Cerebellar nuclear complex (tissue), 1 donor: ENCODE data around the gene NEK2.
A peak's percentile ranks its signal among the peaks of the same experiment; 100 is the strongest.
"Not testable (repeated sequence)": the region's sequence is repeated elsewhere in the genome, so short reads cannot be mapped to it uniquely, and the experiment has no call there.

Experiments
- DNase-seq, 2 experiments: peaks; one replicate each; lab custom pipeline; 2025; lab: John Stamatoyannopoulos, UW

NEK2 gene

DNA sequence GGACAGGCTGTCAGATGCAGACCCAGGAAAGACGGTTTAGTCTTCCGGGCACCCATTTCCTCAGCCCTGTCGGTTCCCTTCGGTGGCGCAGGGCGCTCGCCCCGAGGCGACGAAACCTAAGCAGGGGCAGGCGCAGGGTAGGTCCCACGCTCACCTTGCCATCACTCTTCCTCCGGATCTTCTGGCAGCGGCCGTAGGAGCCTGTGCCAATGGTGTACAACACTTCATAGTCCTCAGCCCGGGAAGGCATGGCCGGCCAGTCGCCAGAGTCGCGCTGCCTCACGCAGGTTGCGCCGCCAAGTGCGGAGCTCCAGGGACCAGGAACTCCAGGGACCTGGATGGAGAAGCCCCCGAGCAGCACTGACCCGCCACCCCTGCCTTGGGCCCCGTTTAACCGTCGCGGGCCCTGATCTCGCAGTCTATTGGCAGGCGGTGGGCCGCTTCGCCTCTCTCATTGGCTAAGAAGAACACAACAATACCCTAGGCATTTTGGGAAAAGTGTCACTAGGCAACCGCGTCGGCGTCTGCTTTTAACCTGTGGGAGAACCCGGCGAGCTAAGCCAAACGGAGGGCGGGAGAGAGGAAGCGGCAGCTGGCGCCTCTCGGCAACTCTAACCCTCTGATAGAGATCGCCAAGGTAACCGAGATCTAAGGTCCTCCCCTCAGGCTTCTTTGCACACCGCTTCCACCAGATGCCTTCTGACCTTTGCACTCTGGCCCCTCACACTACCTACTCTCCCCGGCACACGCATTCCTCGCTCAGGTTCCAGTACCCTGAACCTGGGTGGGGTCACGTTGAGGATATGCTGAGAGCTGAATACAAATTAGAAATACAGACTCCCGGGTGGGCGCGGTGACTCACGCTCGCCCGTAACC lies at the start of gene NEK2:
TSS of gene NEK2 (minus strand) at position 392 of the 876 bp plus-strand sequence. CDS start at position 250, 142 bp downstream.
- peak in 1 of 2 experiments; percentile 56 for DNase-seq

DNA sequence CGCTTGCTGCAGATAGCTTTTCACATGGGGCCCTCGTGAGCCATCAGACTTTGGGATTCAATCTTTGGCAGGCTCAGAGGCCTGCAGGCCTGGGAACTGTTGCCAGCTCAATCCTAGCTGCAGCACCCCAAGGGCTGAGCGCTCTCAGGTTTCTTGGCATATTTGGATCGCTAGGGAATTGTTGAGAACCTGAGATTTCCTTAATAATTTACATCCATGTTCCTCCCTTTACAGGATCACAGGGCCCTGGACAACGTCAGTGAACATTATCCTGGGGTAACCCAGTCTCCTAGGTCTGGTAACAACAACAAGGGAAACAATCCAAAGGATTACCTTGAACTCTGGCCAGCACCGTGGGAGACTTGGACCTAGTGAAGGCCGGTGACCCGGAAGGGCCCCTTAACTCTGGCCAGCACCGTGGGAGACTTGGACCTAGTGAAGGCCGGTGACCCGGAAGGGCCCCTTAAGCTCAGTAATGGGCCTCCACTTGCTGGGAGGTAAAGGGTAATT lies 49.3 kb upstream of the NEK2 start:
- no peak for DNase-seq

DNA sequence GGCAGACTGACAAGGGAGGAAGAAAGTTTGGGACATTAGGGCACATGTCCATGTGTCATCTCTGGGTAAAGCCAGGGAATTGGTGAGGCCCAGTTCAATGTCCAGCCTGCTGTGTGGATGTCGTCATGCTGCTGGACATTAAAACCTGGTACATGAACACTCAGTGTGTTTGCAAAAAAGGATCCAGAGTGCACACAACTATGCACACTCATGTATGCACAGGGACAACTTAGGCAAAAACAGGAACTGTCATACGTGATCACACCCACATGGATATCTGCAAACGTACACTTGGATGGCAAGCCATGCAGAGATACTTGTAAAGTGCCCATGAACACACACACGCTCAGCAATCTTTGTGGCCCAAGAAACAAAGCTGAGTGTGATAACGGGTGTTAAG lies 47.9 kb upstream of the NEK2 start:
- DNase-seq, result no peak

DNA sequence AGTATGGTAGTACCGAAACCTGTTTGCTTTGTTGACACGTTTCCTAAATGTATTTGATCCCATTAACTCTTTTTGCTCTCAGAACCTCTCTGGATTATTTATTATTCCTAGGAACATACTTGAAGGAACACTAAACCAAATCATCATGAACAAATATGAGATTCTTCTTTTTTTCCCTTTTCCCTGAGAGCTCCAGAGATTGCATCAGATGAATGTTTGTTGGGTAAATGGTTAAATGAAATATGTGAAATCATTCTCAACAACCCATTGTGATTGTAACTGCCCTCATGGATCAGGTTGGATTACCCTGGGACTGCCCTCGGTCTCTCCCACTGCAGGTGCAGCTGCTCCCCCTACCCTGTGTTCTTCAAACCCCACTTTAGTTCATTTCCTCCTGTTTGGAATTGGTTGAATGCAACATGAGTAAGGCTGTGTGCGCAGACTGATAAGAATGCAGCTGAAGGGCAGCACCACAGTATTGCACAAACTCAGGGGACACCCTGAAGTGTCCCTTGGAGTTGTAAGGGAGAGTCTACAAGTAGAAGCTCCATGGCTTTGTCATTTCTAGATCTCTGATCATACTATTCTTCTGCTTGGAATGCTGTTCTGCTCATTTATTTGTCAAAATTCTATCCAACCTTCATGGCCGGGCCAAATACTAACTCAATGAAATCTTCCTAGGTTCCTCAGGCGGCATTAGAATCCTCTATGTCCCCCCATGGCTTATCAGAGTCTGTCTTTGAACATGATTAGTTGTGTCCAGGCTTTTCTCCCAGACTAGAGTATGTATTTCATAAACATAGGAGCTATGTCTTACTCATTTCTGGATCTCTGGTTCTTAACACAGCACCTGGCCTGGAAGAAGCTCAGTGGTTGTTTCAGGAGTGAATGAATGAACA lies 47.1 kb upstream of the NEK2 start:
- DNase-seq, result no peak

DNA sequence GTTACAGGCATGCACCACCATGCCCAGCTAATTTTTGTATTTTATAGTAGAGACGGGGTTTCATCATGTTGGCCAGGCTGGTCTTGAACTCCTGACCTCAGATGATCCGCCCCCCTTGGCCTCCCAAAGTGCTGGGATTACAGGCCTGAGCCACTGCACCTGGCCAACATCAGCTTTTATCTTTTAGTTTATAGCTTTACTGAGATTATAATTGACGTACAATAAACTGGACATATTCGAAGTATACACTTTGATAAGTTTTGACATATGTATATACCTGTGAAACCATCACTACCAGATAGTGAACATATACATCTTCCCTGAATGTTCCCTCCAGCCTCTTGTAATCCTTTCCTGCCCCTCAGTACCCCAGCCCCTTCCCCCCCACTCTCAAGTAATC lies 41.1 kb upstream of the NEK2 start:
- DNase-seq, result not testable (repeated sequence)

DNA sequence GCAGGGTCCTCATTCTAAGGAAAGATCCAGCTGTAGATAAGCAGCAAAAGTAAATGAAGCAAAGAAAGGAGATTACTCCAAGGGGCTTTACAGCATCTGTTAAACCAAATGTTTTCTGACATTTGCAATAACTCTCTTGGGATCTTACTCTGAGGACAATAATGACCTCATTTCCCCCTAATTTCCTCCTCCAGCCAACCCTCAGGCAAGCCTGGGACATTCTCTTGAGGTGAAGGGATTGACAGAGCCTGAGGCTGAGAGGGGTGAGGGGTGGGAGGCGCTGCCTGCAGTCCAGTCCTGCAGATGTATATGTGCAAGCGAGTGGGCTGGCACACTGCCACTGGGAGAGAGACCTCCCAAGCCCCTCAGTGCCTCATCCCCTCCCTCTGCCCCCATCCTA lies 40.5 kb upstream of the NEK2 start:
- DNase-seq, result no peak

DNA sequence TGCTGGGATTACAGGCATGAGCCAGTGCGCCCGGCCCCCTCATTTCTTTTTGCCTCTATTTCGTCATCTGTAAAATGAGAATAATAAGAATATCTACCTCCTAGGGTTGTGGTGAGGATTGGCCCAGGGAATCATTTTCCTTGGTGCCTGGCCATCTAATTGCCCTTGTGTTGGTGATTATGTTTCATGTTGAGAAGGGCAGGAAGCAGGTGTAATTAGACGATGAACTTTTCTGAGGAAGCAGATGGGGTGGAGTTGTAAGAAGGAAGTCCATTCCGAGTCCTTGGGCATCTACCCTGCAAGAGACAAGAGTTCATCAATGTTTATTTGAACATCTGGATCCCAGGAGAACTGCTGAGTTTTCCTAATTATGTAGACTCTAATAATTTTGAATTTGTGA lies 38.7 kb upstream of the NEK2 start:
- no peak for DNase-seq

DNA sequence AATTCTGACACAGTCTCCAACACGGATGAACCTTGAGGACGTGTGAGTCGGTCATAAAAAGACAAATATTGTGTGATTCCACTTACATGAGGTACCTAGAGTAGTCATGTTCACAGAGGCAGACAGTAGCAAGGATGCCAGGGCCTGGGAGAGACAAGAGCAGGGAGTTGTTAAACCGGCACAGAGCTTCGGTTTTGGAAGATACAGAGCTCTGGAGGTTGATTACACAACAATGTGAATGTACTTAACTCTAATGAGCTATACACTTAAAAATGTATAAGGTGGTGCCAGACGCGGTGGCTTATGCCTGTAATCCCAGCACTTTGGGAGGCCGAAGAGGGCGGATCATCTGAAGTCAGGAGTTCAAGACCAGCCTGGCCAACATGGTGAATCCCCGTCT lies 37.8 kb upstream of the NEK2 start:
- no peak for DNase-seq

DNA sequence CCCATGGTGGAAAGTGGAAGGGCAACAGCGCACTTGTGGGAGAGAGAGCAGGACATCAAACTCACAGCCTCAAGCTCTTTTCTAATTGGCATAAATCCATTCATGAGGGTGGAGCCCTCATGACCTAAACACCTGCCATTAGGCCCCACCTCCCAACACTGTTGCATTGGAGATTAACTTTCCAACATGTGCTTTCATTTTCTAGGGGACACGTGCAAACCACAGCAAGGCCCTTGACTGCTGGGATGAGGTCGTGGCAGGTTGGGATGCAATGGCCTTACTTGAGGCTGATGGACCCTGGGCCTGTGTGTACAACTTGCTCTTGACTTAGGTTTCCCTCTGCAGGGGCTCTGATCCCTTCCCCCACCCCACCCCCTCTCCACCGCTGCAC lies 35.9 kb upstream of the NEK2 start:
- no peak for DNase-seq

DNA sequence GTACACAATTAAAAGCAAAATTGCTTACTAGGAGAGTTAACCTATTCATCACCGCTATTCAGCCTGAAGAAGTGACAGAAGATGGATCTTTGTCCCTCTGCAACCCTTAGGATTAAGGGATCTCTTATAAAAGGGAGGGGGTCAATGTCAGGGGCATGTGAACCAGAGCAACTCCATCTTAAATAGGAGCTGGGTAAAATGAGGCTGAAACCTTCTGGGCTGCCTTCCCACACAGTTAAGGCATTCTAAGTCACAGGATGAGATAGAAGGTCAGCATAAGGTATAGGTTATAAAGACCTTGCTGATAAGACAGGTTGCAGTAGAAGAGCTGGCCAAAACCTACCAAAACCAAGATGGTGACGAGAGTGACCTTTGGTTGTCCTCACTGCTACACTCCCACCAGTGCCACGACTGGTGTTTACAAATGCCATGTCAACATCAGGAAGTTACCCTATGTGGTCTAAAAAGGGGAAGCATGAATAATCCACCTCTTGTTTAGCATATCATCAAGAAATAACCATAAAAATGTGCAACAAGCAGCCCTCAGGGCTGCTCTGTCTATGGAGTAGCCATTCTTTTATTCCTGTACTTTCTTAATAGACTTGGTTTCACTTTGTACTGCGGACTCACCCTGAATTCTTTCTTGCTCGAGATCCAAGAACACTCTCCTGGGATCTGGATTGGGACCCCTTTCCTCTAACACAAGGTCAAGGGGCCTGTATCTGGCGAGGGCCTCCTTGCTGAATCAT lies 35.3 kb upstream of the NEK2 start:
- DNase-seq, result no peak

DNA sequence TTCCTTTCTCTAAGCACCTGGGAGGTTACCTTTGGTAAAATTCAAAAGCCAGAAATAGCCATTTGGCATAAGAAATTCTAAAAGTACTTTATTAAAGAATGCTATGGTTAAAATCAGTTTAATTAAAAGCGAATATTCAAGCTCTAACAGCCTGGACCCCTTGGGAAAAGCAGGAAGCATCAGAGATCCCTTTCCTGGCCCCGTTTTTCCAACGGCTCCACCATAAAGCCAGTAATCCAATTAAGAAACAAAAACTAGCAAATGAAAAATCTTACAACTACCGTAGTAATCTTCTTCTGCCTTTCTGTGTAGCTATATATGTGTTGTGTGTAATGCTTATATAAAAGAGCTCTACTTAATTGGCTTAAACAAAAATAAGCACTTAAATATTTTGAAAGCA lies 33.5 kb upstream of the NEK2 start:
- DNase-seq, result no peak

DNA sequence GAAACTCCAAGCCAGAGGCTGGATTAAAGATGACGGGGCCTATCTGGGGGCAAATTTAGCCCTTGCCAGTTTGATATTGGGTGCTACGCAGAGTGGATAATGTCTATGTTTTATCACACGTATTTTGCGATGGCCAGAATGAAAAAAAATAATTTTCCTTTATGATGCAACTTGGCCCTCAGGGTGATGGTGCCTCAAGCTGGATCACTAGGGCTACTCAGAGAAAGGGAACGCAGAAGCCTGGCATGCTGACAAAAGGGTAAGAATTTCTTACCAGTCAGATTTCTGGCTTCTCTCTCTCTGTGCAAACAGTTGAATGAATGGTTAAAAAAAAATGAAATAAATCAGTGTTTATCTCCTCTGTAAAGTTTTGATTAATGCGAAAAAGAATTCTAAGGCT lies 32.6 kb upstream of the NEK2 start:
- no peak for DNase-seq

DNA sequence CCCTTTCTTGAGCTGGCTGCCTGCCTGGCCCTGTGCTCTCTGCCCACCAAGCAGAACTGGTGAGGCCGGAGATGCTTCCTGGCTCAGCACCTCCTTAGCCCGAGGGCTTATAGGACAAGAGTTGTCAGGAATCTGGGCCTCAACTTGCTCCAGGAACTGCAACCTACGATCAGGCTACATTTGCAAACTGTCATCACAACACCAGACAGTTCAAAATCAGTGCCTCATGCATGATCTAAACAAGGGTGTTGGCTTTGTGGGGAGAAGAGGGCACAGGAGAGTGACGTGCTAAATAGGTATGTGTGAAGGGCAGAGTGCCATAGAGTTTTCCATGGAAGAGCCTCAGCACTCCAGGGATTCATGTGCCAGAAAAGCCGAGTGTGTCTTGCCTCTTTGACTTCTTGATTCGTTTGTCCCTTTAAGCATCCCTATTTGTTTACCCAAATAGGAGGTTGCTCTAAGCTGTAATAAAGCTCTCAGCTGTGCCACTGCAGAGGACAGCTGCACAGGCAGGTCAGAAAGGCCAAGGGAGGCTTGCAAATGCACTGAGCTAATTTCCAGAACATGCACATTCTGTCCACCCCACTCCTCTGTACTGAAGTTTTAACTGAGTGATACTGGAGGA lies 30.2 kb upstream of the NEK2 start:
- DNase-seq, result no peak

DNA sequence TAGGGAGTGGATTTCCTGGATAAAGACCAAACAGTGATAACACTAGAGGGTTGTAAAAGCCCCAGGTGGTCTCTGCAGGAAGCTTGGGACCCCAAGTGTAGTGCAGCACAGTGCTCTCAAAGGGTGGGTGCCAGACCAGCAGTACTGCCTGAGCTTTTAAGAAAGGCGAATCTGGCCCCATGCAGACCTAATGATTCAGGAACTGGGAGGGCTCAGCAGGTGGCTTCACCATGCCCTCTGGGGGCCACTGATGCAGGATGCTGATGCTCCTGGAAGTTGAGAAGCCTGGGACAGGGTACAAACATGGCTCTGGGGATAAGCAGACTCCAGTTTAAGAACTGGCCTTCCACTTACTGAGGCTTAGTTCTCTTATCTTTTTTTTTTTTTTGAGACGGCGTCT lies 29.1 kb upstream of the NEK2 start:
- no peak for DNase-seq

DNA sequence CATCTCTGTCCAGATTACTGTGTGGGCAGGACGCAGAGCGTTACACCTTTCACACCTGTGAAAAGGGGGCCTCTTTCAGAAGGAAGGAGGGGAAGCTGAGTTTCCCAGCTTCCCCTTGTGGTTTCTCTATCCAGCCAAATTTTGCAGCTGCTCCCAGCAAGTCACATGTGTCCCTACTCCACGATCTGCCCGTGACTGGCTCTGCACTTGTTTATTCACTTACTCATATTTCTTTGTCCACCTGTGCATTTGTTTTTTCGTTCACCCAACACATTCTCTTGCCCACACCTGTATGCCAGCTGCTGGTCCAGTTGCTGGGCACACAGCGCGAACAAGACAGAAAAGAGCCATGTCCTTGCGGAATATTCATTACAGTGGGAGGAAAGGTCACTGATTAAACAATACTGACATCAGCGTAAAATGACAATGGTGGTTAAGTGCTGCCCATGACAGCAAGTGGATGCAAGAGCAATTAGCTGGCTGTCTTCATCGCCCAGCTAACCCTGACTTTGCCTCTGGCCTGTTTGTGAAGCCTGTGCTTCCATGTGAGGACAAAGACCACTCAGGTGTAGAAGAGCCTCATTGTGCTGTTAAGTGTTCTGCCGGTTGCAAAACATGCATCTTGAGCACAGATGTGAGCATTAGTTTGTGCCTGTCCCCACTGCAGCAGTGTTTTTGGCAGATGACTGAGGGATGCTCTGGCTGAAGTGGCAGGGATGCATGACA lies 28.6 kb upstream of the NEK2 start:
- no peak for DNase-seq

DNA sequence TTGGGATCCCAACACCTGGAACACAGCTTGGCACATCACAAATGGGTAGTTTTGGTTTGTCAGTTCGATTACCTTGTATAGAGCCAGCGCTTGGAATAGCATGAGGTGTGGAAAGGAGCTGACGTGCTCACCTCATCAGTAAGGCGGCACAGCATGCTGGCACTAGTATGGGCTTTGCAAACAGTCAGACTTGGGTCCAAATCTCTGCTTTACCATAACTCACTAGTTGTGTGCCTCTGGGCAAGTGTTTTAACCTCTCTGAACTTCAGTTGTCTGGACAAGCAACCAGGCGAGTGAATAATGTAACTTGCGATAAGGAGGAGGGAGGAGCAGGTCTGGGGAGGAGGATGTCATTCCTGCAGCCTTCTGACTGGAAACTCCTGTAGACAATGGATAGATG lies 26.3 kb upstream of the NEK2 start:
- DNase-seq, result no peak

DNA sequence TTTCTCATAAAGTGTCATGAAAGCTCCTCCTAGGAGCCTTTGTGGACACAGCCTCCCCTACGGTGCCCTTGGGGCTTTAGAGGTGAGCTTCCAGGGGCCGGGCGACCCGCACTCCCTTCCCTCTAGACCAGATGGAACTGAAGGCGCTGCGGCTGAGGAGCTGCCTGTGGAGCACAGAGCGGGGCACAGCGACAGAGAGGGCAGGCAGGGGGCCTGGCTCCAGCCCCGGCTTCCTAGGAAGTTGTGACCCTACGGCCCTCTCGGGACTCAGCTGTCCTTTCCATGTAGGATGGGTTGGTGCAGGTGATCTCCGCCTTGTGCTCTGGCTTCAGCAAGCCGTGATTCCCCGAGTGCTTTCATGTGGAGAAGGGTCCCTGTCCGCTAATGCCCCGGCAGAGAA lies 23.6 kb upstream of the NEK2 start:
- DNase-seq, result no peak

DNA sequence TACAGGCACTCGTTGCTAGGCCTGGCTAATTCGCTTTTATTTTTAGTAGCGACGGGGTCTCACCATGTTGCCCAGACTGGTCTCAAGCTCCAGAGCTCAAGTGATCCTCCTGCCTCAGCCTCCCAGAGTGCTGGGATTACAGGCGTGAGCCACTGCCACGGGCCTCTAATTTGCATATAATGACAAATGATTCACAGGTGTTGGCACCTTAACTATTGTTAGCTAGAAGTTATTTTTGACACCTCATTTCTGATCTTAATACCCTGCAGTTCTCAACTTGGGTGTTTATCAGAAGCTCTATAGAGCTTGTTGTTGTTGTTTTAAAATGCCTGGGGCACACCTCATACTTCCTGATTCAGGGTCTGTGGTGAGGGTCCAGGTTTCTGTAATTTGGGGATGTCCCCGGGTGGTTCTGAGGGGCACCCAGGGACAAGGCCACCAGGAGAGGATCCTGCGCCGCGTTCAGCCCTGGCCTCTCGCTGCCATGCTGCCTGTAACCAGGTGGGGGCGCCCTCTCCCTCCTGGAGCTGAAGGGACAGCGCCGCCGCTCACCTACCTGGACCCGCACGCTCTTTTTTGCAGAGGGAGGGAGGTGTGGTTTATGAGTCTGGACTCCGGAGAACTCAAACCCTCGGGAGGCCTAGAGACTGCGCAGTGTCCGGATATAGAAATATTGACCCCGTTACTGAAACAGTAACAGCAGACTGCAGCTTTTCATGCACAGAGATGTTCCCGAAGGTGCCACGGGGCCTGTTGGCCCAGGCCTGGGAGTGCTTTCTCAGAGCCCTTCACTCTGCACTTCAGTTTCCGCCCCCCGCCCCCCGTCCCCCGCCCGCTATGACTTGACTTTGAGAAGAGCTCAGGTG lies 23.0 kb upstream of the NEK2 start:
- DNase-seq, result no peak

DNA sequence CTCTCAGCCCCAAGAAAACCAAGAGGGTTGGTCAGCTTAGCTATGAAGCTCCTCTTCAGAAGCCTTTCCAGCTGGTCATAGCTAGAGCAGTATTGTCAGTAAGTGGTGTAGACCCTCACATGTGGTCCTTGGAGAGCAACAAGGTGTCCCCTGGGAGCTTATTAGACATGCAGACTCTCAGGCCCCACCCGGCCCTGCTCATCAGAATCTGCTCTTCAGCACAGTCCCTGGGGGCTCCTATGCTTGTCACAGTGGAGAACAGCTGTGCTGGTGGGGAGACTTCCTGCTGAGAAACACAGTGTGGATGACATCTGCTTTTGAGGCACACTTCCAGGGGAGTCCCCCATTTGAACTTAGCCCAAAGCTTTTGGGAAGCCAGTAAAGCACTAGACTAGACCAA lies 21.9 kb upstream of the NEK2 start:
- DNase-seq, result no peak
